Colon (tissue), 2 donors: ENCODE data around the gene PSMB5.

Source experiments
- FAIRE-seq: peaks from 2 replicates; lab custom pipeline; 2012; peaks lifted over from hg19 to GRCh38; lab: Jason Lieb, UNC
- donor health status: control.
- donor health status: control.

Gene PSMB5

GRCh38 chr14:23043754-23044153, 9.1 kb upstream of the PSMB5 start:
- no peak for FAIRE-seq

DNA sequence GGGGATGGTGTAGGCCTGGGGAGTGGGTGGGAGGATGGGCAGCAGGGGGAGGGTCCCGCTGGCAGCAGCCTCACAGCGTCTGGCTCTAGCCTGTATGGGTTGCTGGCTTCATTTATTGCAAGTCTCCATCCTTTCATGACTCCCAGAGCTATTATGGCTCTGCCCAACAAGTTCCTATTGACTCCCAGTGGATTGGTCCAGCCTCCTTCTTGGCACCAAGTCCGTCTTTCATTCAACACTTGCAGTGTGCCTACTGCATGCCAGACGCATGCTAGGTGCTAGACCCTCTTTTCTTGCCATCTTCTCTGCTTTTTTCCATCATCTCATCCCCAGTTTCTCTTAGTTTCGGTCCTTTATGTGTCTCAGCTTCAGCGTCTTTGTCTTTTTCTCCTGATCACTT, 8.4 kb upstream of the PSMB5 start:
- FAIRE-seq = no peak

GRCh38 chr14:23042162-23042965, 7.7 kb upstream of the PSMB5 start, which contains the start of gene PSMB11:
PSMB11 (plus strand) TSS chr14:23042212; CDS start chr14:23042226, 14 bp downstream.
- no peak for FAIRE-seq

DNA sequence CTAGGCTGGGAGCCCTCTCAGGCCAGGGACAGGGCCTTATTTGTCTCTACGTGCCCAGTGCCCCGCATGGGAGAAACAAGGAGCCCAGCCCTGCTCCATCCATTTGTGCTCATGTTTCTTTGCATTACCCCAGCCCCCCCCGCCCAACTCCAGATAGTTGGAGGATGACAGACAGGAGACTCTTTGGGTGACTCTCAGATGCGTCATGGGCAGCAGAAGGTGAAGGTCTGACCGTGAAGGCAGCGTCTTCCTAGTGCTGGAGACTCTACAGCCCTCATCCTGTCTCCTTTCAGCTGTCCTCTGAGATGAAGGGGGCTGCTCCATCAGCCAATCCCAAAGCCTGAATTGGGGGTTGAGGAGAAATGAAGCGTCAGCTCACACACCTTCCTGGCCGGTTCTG, 7.0 kb upstream of the PSMB5 start:
- no peak for FAIRE-seq

GRCh38 chr14:23040100-23040499, 5.4 kb upstream of the PSMB5 start:
- no peak for FAIRE-seq

DNA sequence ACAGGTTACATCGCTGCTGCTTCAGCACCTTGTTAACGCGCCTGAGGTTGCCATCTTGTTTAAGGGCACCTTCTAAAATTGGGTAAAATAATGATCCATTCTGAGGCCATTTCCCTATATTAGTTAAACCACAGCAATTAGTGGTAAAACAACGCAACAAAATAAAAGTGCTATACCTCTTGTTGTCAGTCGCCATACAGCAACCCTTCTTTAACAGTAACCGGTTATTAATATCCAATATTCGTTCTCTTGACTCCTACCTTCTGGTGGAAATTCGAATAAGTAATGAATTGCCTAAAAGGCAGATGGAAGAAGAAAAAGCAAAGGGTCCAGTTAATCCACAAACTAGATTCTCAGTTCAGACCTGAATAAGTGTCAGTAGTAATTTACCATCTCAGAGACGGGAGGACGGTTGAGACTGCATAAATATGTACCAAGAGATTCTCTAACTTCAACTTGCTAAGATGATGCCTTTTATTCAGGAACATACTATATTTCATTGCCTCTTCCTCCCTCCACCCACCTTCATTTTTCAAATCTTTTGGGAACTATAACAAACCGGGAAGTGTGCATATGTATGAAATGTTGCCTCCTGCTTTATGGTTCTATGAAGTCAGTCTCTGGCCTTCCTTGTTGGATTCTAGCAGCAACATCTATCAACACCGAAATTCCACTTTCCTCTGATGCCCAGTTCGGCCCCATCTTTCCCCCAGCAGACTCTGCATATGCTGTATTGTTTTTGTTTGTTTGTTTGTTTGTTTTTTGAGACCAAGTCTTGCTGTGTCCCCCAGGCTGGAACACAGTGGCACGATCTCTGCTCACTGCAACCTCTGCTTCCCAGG, 824 bp upstream of the PSMB5 start:
- FAIRE-seq = no peak

DNA sequence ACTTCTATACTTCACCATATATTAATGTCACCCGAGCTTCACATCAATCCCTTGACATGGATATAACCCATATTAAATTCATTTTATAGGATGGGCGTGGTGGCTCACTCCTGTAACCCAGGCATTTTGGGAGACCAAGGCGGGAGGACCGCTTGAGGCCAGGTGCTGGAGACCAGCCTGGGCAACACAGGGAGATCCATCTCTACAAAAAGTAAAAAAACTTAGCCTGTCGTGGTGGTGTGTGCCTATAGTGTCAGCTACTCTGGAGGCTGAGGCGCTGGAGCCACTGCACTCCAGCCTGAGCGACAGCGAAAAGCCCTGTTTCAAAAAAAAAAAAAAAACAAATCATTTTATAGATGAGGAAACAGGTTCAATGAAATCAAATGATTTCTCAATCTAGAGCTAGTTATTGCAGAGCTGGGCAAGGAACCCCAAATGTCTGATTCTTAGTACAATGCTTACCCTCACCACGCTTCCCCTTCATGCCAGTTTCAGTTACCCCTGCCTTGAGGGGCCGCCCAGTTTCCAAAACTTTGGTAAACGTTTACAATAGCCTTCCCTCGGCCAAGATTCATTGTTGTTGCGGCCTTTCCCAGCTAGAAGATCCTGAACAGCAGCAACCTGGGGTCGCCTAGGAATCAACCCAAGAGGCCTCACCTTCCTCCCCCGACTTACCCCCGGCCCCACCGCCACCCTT, 751 bp downstream of the PSMB5 start:
- no peak for FAIRE-seq

DNA sequence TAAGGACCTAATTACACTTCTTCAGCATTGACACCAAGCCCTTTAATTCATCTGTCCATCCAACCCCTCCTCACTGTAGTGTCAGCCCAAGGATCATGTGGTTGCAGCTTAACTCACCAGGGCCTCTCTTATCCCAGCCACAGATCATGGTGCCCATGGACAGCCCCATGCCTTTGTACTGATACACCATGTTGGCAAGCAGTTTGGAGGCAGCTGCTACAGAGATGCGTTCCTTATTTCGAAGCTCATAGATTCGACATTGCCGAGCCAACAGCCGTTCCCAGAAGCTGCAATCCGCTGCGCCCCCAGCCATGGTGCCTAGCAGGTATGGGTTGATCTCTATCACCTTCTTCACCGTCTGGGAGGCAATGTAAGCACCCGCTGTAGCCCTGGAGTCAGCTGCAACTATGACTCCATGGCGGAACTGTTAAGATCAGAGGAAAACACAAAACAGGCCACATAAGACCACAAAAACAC, 1.4 kb downstream of the PSMB5 start:
- FAIRE-seq = no peak

DNA sequence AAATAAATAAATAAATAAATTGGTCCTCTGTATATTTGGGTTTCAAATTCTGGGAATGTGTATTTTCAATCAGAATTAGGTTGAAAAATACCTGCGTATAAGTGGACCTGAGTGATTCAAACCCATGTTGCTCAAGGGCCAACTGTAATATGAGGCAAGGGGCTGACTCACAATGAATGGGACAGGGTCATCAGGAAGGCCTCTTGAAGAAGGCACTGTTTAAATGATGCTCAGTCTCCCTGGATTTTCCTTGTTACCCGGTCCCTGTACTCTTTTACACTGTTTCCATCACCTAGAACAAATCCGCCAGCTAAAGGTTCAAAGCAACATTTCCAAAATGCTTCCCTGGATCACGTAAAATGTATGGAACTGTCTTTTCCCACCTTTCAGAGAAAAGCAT, 3.8 kb downstream of the PSMB5 start:
- no peak for FAIRE-seq

GRCh38 chr14:23028799-23029198, 5.9 kb downstream of the PSMB5 start:
- no peak for FAIRE-seq

- no peak for FAIRE-seq
These were observed 9.4 kb downstream of the PSMB5 start for GRCh38 chr14:23025151-23025814.

- no peak for FAIRE-seq
These were observed 10.1 kb downstream of the PSMB5 start for GRCh38 chr14:23024612-23025075.

DNA sequence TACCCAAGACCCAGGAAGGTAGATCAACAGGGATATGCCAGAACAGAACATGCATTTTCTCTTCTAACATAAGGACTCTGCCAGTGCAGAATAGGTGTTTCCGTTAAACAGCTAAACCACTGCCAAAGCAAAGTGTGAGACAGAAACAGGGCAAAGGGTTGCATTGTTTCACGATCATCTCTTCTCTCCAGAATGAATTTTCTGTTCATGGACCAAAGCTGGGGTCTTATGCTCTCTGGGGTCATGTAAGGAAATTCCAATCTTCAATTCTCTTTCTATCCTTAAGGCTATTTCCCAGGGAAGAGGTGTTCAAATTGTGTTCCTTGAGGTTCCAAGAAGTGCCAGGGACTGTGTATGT, 10.9 kb downstream of the PSMB5 start:
- FAIRE-seq = no peak

DNA sequence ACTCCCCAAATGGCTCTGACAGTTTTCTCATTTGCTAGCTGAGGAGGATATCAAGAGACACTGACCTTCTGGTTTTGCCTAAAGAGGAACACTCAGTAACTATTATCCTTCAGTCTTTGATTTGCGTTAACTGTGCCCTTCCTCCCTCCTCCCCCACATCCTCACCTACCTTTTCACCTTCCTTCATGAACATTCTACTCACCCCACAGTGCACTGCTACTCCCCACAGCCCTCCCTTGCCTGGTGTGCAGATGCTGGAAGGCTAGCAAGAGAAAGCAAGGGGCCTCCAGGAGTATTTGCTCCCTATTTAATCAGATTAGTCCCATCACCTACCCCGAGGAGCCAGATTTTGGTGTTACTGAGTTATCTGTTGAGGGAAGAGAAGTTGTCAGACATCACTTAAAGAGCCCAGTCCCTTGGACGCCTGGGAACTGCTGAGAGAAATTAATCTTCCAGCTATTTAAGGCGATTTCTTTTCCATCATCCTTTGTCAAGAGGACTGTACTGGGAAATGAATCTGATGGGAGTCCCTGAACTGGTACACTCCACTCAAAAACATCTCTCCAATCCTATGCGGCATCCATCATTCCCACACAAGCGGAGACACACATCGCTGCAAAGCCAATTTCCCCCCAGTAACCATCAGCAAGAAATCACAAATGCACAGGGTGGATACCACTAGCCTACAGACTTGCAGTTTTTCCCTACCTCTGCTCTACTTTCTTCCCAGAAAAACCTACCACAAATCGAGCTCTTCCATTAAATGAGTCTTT, 11.5 kb downstream of the PSMB5 start:
- no peak for FAIRE-seq

- FAIRE-seq = no peak
These were observed 12.7 kb downstream of the PSMB5 start for GRCh38 chr14:23021889-23022442.

DNA sequence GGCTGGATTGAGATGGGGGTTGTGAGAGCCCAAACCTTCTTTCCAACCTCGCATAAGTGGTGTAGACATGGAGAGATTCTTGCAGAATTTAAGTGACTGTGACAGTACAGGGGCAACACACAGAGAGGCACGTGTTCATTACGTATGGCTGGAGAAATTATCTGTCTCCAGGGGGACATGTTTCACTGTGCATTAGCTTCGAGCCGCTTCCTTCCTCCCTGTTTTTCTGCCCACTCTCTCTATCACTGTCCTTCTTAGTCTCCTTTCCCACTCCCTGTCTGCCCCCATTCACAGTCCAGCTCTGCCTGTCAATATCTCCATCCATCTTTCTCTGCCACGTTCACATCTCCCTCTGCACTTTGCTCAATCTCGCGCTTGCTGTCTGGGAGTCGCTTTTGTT, 13.3 kb downstream of the PSMB5 start:
- no peak for FAIRE-seq

GRCh38 chr14:23020143-23021128, 14.3 kb downstream of the PSMB5 start:
- no peak for FAIRE-seq

- FAIRE-seq = no peak
These were observed 16.6 kb downstream of the PSMB5 start for GRCh38 chr14:23018107-23018506.

DNA sequence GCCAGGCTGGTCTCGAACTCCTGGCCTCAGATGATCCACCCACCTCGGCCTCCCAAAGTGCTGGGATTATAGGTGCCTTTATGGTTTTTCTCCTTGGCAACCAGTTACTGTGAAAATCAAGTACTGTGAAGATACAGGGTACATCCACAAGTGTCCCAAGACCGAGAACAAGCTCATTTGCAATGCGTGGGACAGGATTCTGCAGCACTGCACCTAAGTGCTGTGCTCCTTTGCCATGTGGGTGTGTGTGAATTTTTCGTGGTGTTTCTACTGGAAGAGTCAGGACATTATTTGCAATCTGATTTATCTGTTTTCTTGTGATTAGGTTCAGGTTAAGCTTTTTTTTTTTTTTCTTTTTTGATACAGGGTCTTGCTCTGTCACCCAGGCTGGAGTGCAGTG, 17.6 kb downstream of the PSMB5 start:
- FAIRE-seq = no peak

GRCh38 chr14:23015618-23016017, 19.1 kb downstream of the PSMB5 start:
- no peak for FAIRE-seq
